Brain microvascular endothelial cell (primary cell): ENCODE measurements around the gene MGMT.

Experiments used
- DNase-seq: peaks from one replicate; pipeline ENCODE4 v3.0.0-alpha.2; 2020
- H3K27ac ChIP-seq: fragments of 250-450 bp; sonication (Bioruptor Pico); 2 replicates; pipeline ENCODE4 v1.5.1; 2020; ENCODE audit warnings: mild to moderate bottlenecking, moderate library complexity
- H3K27me3 ChIP-seq: fragments of 250-450 bp; sonication (Bioruptor Pico); replicated peaks from 2 replicates; pipeline ENCODE4 v1.5.1; 2020; ENCODE audit warnings: mild to moderate bottlenecking
- H3K36me3 ChIP-seq: fragments of 250-450 bp; sonication (Bioruptor Pico); replicated peaks from 2 replicates; pipeline ENCODE4 v1.5.1; 2020; ENCODE audit warnings: mild to moderate bottlenecking
- H3K4me3 ChIP-seq: 2 replicates; pipeline ENCODE4 v1.5.1; 2011; ENCODE audit warnings: low read depth, mild to moderate bottlenecking, control low read depth, low read length, moderate library complexity
- in situ Hi-C: cut with HindIII; loops from 2 replicates; pipeline ENCODE4 v1.10.0; 2017; ENCODE audit warnings: low sequenced_read_pairs, low pct_ligation_motif_present
- TF ChIP-seq, protein P1 (sequence below): IDR thresholded peaks from 2 replicates; pipeline ENCODE4 v1.5.1; 2011; ENCODE audit warnings: low read depth, mild to moderate bottlenecking, moderate library complexity, low read length, control low read depth, inconsistent platforms; ENCODE audit errors: missing control alignments

MGMT gene

DNA sequence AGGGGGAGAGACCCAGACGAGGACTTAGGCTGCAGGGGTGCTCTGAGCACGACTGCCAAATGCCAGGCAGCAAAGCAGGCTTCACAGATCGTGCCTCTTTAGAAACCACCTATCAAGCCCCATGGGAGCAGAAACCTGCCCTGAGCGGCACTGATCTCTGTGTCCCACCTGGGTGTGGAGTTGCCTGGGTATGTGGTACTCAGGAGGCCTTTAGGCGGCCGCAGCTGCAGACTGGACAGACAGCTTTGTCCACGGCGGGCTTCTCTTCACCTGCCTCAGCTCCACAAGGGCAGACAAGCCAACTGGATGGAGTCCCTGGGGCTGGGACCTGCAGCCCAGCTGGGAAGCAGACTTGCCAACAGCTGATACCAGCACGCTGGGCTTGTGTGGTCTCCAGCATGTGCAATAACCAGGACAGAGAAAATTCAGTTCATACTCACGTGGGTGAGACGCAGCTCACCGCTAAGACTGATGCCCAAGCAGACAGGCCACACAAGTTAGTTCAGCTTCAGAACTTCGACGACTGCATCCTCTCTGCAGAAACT lies 333.8 kb downstream of the MGMT start:
- TF ChIP-seq, protein P1, sequence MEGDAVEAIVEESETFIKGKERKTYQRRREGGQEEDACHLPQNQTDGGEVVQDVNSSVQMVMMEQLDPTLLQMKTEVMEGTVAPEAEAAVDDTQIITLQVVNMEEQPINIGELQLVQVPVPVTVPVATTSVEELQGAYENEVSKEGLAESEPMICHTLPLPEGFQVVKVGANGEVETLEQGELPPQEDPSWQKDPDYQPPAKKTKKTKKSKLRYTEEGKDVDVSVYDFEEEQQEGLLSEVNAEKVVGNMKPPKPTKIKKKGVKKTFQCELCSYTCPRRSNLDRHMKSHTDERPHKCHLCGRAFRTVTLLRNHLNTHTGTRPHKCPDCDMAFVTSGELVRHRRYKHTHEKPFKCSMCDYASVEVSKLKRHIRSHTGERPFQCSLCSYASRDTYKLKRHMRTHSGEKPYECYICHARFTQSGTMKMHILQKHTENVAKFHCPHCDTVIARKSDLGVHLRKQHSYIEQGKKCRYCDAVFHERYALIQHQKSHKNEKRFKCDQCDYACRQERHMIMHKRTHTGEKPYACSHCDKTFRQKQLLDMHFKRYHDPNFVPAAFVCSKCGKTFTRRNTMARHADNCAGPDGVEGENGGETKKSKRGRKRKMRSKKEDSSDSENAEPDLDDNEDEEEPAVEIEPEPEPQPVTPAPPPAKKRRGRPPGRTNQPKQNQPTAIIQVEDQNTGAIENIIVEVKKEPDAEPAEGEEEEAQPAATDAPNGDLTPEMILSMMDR, result no peak
- no peak for DNase-seq
- H3K36me3 ChIP-seq, result no peaks in the 10 kb centered on the region
- H3K27ac ChIP-seq, result no peak overlapping the region
- H3K27me3 ChIP-seq, result no peaks in the 10 kb centered on the region
- no peak overlapping the region for H3K4me3 ChIP-seq
- in situ Hi-C loops, result no loop called here

- no peak overlapping the region for H3K4me3 ChIP-seq
- in situ Hi-C loops, result no loop called here
- no peaks in the 10 kb centered on the region for H3K36me3 ChIP-seq
- no peak for DNase-seq
- H3K27me3 ChIP-seq, result no peaks in the 10 kb centered on the region
- TF ChIP-seq, protein P1, result no peak
- H3K27ac ChIP-seq, result no peak overlapping the region
Observed at GRCh38 chr10:129807211-129807610, 340.2 kb downstream of the MGMT start.

DNA sequence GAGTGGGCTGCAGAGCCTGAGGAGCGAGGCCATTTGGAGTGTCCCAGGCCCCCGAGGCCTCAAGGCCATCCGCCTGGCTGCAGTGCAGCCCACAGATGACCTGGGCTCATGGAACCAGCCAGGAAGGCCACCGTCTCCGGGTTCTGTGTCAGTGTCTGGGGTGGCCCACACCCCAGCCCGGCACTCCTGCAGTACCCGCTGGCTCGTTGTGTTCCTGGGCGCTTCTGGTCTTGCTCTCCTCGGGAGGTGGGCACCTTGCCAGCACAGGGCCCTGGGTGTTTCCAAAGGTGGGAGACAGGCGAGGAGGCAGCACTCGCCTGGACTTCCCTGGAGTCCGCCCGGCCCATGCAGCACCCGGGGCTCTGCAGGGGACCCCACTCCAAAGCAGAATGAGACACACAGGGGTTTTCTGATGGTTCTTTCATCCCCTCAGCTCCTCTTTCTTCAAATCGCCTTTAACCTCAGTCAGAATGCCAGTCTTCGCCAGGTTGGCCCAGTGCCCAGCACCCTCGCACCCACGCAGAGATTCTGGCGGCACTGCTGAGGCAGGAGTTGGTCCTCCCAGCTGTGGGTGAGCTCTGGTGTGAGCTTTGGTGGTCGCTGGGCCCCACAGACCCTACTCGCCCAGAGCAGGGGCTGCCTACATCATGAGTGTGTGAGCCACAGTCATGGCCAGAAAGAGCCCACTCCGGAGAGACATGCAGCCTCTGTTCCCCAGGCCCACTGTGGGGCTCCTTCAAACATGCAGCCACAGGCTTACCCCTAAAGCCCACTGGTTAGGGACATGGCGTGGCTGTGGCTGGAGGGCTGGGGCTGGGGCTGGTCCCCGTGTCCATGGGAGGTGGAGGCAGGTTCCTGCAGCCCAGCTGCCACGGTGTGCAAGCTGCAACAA lies 341.3 kb downstream of the MGMT start:
- H3K27me3 ChIP-seq, result no peaks in the 10 kb centered on the region
- no peaks in the 10 kb centered on the region for H3K36me3 ChIP-seq
- in situ Hi-C loops, result no loop called here
- TF ChIP-seq, protein P1, result no peak
- H3K27ac ChIP-seq, result no peak overlapping the region
- no peak overlapping the region for H3K4me3 ChIP-seq
- no peak for DNase-seq

DNA sequence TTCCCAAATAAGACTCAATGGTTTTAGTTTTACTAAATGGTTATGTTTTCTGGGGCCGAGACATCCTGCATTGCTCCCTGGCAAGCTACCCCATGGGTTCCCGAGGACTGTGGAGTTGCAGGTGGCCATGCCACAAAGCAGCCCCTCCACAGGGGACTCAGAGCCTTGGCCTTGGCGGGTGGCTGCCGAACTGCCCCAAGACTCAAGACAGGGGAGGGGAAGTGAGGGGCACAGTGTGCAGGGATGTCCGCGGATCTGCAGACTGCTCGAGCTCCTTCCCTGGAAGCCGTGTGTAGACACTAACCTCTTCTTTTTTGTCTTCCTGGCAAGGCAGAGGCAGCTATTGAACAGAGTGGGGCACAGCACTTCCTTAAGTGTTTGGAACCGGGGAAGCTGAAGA lies 342.4 kb downstream of the MGMT start:
- TF ChIP-seq, protein P1, result no peak
- in situ Hi-C loops, result no loop called here
- no peak overlapping the region for H3K4me3 ChIP-seq
- no peak overlapping the region for H3K27ac ChIP-seq
- no peaks in the 10 kb centered on the region for H3K27me3 ChIP-seq
- H3K36me3 ChIP-seq, result no peaks in the 10 kb centered on the region
- DNase-seq, result no peak

DNA sequence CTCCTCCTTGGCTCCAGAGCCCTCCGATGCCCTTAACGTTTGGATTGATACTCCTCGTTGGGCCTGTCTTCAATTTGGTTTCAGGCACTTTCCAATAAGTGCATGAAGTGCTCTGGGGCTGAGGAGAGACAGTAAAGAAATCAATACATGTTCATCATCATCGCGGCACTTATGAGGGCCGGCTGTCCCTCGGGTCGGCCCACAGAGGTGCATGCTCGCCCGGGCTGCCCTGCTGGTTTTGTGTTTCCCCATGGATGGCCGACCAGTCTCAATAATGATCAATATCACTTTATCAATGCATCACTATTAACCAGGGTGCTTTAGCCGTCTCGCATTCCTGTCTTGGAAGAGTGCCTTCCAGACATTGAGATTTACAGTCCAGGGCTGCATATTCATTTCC lies 342.8 kb downstream of the MGMT start:
- in situ Hi-C loops, result no loop called here
- TF ChIP-seq, protein P1, result no peak

DNA sequence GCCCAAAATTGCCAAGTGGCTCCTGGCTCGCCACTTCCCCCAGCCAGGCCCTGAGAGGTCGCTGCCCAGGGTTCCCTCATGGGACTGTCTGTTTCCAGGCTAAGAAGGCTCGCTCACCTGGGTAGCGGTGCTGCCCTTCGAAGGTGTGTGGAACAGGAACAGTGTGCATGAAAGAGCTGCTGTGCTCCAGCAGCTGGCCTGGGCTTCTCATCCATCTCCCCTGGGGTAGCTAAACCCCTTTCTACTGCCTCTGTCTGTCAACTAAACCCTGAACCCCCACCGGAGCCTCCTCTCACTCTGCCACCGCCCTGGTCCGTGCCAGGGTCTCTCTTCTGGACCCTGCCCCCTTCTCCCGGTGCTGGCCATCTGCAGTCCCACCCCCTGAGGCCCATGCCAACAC lies 344.2 kb downstream of the MGMT start:
- H3K27ac ChIP-seq, result no peak overlapping the region

More for the DNA sequence above, 342.8 kb downstream of the MGMT start:
- Histone ChIP-seq H3K4me3 (no peak overlapping the region), H3K27ac (no peak overlapping the region), H3K27me3 (no peaks in the 10 kb centered on the region), H3K36me3 (no peaks in the 10 kb centered on the region)
- DNase-seq, result no peak

More for the DNA sequence above, 344.2 kb downstream of the MGMT start:
- Histone ChIP-seq H3K27me3 (no peaks in the 10 kb centered on the region), H3K36me3 (no peaks in the 10 kb centered on the region), H3K4me3 (no peak overlapping the region)
- TF ChIP-seq, protein P1, result no peak
- in situ Hi-C loops, result no loop called here
- no peak for DNase-seq
